WTC11 (cell line): ENCODE data around the gene TOM1L2. TPM values are rescaled to one million over a fixed set of nuclear protein-coding genes. Genes with fewer than 3 reads are reported as not detected.

Source experiments
- ATAC-seq: fragments of 200-7000 bp; cut with Tn5 transposase; 2 replicates; pipeline ENCODE4 v1.10.0; 2021; ENCODE audit warnings: mild to moderate bottlenecking, moderate library complexity
- CTCF ChIA-PET: fragments of 300-600 bp; sonication (Branson Sonifier 250); formaldehyde crosslinking; loops from one replicate; lab custom pipeline; 2021; ENCODE audit warnings: antibody characterized with exemption; lab: Charles Lee
- POLR2A ChIA-PET: fragments of 350-600 bp; sonication (Branson Sonifier 250); formaldehyde crosslinking; loops from one replicate; lab custom pipeline; 2021; ENCODE audit warnings: antibody characterized with exemption; lab: Charles Lee
- DNase-seq: peaks from one replicate; pipeline ENCODE4 v3.0.0; 2021; ENCODE audit warnings: low spot score
- H3K27ac Mint-ChIP-seq: 2 replicates; pipeline ENCODE4 v1.8.0; 2021; ENCODE audit warnings: mixed read lengths
- H3K27me3 Mint-ChIP-seq: 2 replicates; pipeline ENCODE4 v1.8.0; 2021; ENCODE audit warnings: low read depth, mild to moderate bottlenecking, moderate library complexity, mixed read lengths
- H3K36me3 Mint-ChIP-seq: 2 replicates; pipeline ENCODE4 v1.8.0; 2021; ENCODE audit warnings: mixed read lengths
- H3K4me1 Mint-ChIP-seq: 2 replicates; pipeline ENCODE4 v1.8.0; 2022; ENCODE audit warnings: mixed read lengths
- H3K4me3 Mint-ChIP-seq: 2 replicates; pipeline ENCODE4 v1.8.0; 2021; ENCODE audit warnings: mild to moderate bottlenecking, moderate library complexity, mixed read lengths
- H3K9me3 Mint-ChIP-seq: 2 replicates; pipeline ENCODE4 v1.8.0; 2021; ENCODE audit warnings: mixed read lengths
- ESRRA ChIP-seq: sonication (generic); formaldehyde crosslinking; IDR thresholded peaks from 2 replicates; pipeline ENCODE4 v1.8.1; 2022; ENCODE audit warnings: mild to moderate bottlenecking, missing genetic modification reagents, borderline replicate concordance
- FOXP1 ChIP-seq: sonication (generic); formaldehyde crosslinking; IDR thresholded peaks from 2 replicates; pipeline ENCODE4 v1.8.0; 2022; ENCODE audit warnings: missing genetic modification reagents, mild to moderate bottlenecking, moderate library complexity, borderline replicate concordance
- FOXP4 ChIP-seq: sonication (generic); formaldehyde crosslinking; IDR thresholded peaks from 2 replicates; pipeline ENCODE4 v1.8.0; 2022; ENCODE audit warnings: mild to moderate bottlenecking, missing genetic modification reagents
- GABPB1 ChIP-seq: sonication (generic); formaldehyde crosslinking; IDR thresholded peaks from 2 replicates; pipeline ENCODE4 v1.8.1; 2023; ENCODE audit warnings: mild to moderate bottlenecking, missing genetic modification reagents
- HMGXB4 ChIP-seq: sonication (generic); formaldehyde crosslinking; IDR thresholded peaks from 2 replicates; pipeline ENCODE4 v1.8.1; 2023; ENCODE audit warnings: mild to moderate bottlenecking, moderate library complexity, missing genetic modification reagents
- MYBL2 ChIP-seq: sonication (generic); formaldehyde crosslinking; IDR thresholded peaks from 2 replicates; pipeline ENCODE4 v1.8.1; 2023; ENCODE audit warnings: mild to moderate bottlenecking, moderate library complexity, missing genetic modification reagents
- NFATC4 ChIP-seq: fragments of 250-450 bp; sonication (Bioruptor Pico); IDR thresholded peaks from 2 replicates; pipeline ENCODE4 v1.9.0; 2021; ENCODE audit warnings: mild to moderate bottlenecking
- OVOL2 ChIP-seq: fragments of 250-450 bp; sonication (Bioruptor Pico); IDR thresholded peaks from 2 replicates; pipeline ENCODE4 v1.9.0; 2021; ENCODE audit warnings: mild to moderate bottlenecking, borderline replicate concordance
- PREB ChIP-seq: sonication (generic); formaldehyde crosslinking; IDR thresholded peaks from 2 replicates; pipeline ENCODE4 v1.8.1; 2022; ENCODE audit warnings: mild to moderate bottlenecking, missing genetic modification reagents, moderate library complexity, borderline replicate concordance
- TEAD1 ChIP-seq: sonication (generic); formaldehyde crosslinking; IDR thresholded peaks from 2 replicates; pipeline ENCODE4 v1.8.0; 2022; ENCODE audit warnings: mild to moderate bottlenecking, missing genetic modification reagents
- ZNF281 ChIP-seq: sonication (generic); formaldehyde crosslinking; IDR thresholded peaks from 2 replicates; pipeline ENCODE4 v1.8.0; 2023; ENCODE audit warnings: mild to moderate bottlenecking, missing genetic modification reagents
- ZNF425 ChIP-seq: fragments of 250-450 bp; sonication (Bioruptor Pico); conservative IDR thresholded peaks from 2 replicates; pipeline ENCODE4 v1.9.0; 2021; ENCODE audit warnings: mild to moderate bottlenecking
- ZNF512 ChIP-seq: sonication (generic); formaldehyde crosslinking; IDR thresholded peaks from 2 replicates; pipeline ENCODE4 v1.8.1; 2022; ENCODE audit warnings: missing genetic modification reagents, borderline replicate concordance
- total RNA-seq: library from RNA; stranded (reverse); gene quantifications from 3 replicates; pipeline ENCODE4 v1.2.3, GENCODE V29; 2021

The TOM1L2 gene
- total RNA-seq, 1 experiment from 2014 or later = 6.4 TPM

- ChIA-PET POLR2A (interaction anchor here (1.6 kb wide), 1 partner anchor 10 kb away, joined by 3 read pairs; no protein-coding TSS in a partner anchor), CTCF (interaction anchor here (1.1 to 1.8 kb wide), 2 partner anchors 22 to 53 kb away, joined by 5 to 6 read pairs; no protein-coding TSS in a partner anchor)
- no peaks in the 10 kb centered on the region for H3K9me3 Mint-ChIP-seq
- H3K27me3 Mint-ChIP-seq = no peaks in the 10 kb centered on the region; the same call in 1 of the 2 replicates
- no peak overlapping the region for H3K4me3 Mint-ChIP-seq
- H3K4me1 Mint-ChIP-seq = peaks cover 30% of the 10 kb centered on the region
- ATAC-seq (no peak), DNase-seq (no peak)
- TF ChIP-seq MYBL2 (CRISPR knock-in tag) = no peak
- TF ChIP-seq NFATC4 (CRISPR knock-in tag) = no peak
- TF ChIP-seq HMGXB4 (CRISPR knock-in tag) = no peak
- no peak for TF ChIP-seq ZNF425 (CRISPR knock-in tag)
- TF ChIP-seq OVOL2 (CRISPR knock-in tag) = no peak
- TF ChIP-seq GABPB1 (CRISPR knock-in tag) = no peak
- no peak for TF ChIP-seq FOXP4
- no peak for TF ChIP-seq TEAD1 (CRISPR knock-in tag)
- no peak for TF ChIP-seq ZNF512 (CRISPR knock-in tag)
- TF ChIP-seq ESRRA = no peak
- TF ChIP-seq ZNF281 (CRISPR knock-in tag) = no peak
- no peak for TF ChIP-seq FOXP1
- no peak for TF ChIP-seq PREB
- H3K36me3 Mint-ChIP-seq = no peaks in the 10 kb centered on the region
- no peak overlapping the region for H3K27ac Mint-ChIP-seq
Observed at GRCh38 chr17:17941015-17941414, 31.2 kb downstream of the TOM1L2 start.
